WTC11 (cell line): ENCODE measurements around the gene ZNHIT1. TPM values are rescaled to one million over a fixed set of nuclear protein-coding genes. Genes with fewer than 3 reads are reported as not detected.

ENCODE experiments used
- total RNA-seq: library from RNA; stranded (reverse); gene quantifications from 3 replicates; pipeline ENCODE4 v1.2.3, GENCODE V29; 2021

Gene ZNHIT1
- total RNA-seq, 1 experiment from 2014 or later: 63.9 TPM

Other genes with a start within 250 kb of the ZNHIT1 start
- gene MUC12, start 248.6 kb upstream of the ZNHIT1 start, total RNA-seq: 5.7 to 6.5 TPM (median 5.8 TPM) in 3 replicates
- gene MUC17, start 198.1 kb upstream of the ZNHIT1 start, total RNA-seq: not detected in 3 replicates
- gene TRIM56, start 132.7 kb upstream of the ZNHIT1 start, total RNA-seq: 23.1 to 24.2 TPM (median 23.4 TPM) in 3 replicates
- gene SERPINE1, start 91.1 kb upstream of the ZNHIT1 start, total RNA-seq: 1.1 to 2.6 TPM (median 2.2 TPM) in 3 replicates
- gene AP1S1, start 63.7 kb upstream of the ZNHIT1 start, total RNA-seq: 60.7 to 80.0 TPM (median 78.2 TPM) in 3 replicates
- gene VGF, start 52.6 kb upstream of the ZNHIT1 start, total RNA-seq: 5.2 to 6.4 TPM (median 5.6 TPM) in 3 replicates
- 0.32 to 0.62 TPM (median 0.39 TPM) in 3 replicates for gene NAT16, start 37.9 kb upstream of the ZNHIT1 start, total RNA-seq
- gene MOGAT3, start 17.1 kb upstream of the ZNHIT1 start, total RNA-seq: 0.81 to 0.92 TPM (median 0.82 TPM) in 3 replicates
- gene PLOD3, start 584 bp upstream of the ZNHIT1 start, total RNA-seq: 45.3 to 48.3 TPM (median 48.1 TPM) in 3 replicates
- 5.9 to 6.9 TPM (median 6.5 TPM) in 3 replicates for gene CLDN15, start 19.6 kb downstream of the ZNHIT1 start, total RNA-seq
- gene FIS1, start 26.9 kb downstream of the ZNHIT1 start, total RNA-seq: 121 to 123 TPM (median 122 TPM) in 3 replicates
- 13.7 to 16.6 TPM (median 15.5 TPM) in 3 replicates for gene IFT22, start 103.6 kb downstream of the ZNHIT1 start, total RNA-seq
- 64.4 to 70.9 TPM (median 67.0 TPM) in 3 replicates for gene COL26A1, start 144.7 kb downstream of the ZNHIT1 start, total RNA-seq